Measurements from ENCODE around the gene NUTM2G.
"Not testable (repeated sequence)": the region's sequence is repeated elsewhere in the genome, so short reads cannot be mapped to it uniquely, and the experiment has no call there.

The NUTM2G gene

GRCh38 chr9:96942181-96942580 lies 13.5 kb downstream of the NUTM2G start:
- DNase-seq, result not testable (repeated sequence)

DNA sequence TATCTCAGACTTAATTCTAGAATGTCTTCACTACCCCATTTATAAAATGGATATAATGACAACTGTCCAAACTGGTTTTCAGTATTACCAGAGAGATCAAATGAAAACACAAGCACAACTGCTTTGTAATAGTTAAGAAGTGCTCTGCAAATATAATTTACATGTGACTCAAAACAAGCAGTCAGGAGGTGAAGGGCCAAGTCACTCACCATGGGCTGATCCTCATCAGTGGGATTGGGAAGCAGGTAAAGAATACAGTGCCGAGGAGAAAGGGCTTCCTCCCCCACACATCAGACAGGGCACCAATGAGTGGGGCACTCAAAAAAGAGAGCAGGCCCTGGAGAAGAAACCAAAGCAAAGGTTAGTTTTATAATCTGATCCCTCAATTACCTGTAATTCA lies 20.7 kb downstream of the NUTM2G start:
- DNase-seq, result not testable (repeated sequence)

DNA sequence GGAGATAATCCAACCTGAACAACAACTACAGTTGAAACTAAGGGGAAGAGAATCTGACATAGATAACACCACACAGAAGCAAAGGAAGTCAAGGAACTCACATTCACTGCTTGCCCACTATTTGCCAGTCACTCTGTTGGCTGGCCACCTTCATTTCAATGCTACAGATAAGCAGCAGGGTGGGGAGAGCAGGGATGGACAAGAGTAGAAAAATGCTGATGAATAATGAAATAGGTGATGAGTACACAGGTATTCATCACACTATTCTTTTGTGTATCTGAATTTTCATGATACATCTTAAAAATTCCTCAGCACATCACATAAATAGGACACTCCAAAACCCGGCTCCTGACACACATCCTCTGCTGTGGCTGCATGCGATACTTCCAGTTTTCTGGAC lies 21.9 kb downstream of the NUTM2G start:
- DNase-seq, result not testable (repeated sequence)

GRCh38 chr9:96967591-96967990 lies 38.9 kb downstream of the NUTM2G start:
- not testable (repeated sequence) for DNase-seq

GRCh38 chr9:96972552-96972951 lies 43.9 kb downstream of the NUTM2G start:
- not testable (repeated sequence) for DNase-seq

DNA sequence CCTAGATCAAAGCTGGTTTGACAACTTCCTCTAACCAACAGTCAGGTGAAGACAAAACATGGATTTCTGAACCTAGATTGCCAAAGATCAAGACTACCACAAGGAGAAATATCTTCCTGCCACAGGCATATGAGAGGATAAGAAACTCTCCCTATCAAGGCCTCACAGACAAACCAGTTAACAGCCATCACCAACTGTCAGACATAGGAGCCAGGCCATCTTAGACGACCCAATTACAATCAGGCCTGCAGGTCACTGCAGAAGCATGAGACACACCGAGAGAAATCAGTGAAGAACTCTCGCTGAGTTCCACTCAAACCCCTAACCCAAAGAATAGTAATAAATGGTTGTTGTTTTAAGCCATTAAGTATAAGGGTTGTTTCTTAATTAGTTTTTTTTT lies 45.4 kb downstream of the NUTM2G start:
- DNase-seq, result not testable (repeated sequence)

DNA sequence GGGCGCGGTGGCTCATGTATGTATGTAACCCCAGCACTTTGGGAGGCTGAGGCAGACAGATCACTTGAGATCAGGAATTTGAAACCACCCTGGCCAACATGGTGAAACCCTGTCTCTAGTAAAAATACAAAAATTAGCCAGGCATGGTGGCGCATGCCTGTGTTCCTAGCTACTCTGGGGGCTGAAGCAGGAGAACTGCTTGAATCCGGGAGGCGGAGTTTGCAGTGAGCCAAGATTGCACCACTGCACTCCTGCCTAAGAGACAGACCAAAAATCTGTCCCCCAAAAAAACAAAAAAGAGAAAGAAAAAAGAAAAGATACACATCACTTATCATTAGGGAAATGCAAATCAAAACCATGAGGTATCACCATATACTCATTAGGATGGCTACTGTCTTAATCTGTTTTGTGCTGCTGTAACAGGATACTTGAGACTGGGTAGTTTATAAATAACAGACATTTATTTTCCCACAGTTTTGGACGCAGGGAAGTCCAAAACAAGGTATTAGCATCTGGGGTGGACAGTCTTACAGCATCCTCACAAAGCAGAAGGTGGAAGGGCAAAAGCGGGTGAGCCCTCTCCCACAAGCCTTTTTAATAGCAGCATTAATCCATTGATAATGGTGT lies 55.0 kb downstream of the NUTM2G start:
- DNase-seq, result not testable (repeated sequence)

DNA sequence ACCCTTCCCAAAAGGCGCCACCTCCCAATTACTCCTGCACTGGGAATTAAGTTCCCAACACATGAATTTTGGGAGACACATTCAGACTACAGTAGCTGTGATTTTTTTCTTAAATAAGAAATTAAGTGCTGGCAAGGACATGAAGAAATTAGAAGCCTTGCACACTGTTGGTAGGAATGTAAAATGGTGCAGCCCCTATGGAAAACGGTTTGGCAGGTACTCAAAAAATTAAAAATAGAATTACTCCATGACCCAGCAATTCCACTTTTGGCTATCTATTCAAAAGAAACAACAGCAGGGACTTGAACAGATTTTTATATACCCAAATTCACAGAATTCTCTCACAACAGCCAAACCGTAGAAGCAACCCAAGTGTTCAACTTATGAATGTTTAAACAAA lies 55.5 kb downstream of the NUTM2G start:
- DNase-seq, result not testable (repeated sequence)

DNA sequence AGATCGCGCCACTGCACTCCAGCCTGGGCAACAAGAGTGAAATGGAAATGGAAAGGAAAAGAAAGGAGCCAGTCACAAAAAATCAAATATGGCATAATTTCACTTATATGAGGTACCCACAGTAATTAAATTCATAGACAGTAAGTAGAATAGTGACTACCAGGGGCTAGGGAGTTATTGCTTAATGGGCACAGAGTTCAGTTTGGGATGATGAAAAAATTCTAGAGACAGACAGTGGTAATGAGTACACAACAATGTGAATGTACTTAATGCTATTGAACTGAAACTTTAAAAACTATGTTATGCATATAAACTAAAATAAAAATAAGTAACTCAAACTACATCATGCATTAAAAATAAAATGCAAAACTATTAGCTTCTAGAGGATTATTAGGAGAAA lies 56.2 kb downstream of the NUTM2G start:
- DNase-seq, result not testable (repeated sequence)

Measured in NCI-H526 (cell line).